Left ventricle myocardium inferior (tissue), 1 donor: ENCODE data around the gene FHAD1. TPM values are rescaled to one million over a fixed set of nuclear protein-coding genes. Genes with fewer than 3 reads are reported as not detected.

Experiments used
- DNase-seq: peaks from one replicate; pipeline ENCODE4 v3.0.0-alpha.2; 2020
- H3K27ac ChIP-seq: fragments of 200-600 bp; replicated peaks from 2 replicates; pipeline ENCODE4 v1.8.0; 2021
- H3K27me3 ChIP-seq: fragments of 200-600 bp; 2 replicates; pipeline ENCODE4 v1.8.0; 2021; ENCODE audit warnings: low read depth
- H3K36me3 ChIP-seq: fragments of 200-600 bp; 2 replicates; pipeline ENCODE4 v1.8.0; 2021
- H3K4me1 ChIP-seq: fragments of 200-600 bp; 2 replicates; pipeline ENCODE4 v1.8.0; 2021
- H3K4me3 ChIP-seq: fragments of 200-600 bp; 2 replicates; pipeline ENCODE4 v1.8.0; 2021; ENCODE audit warnings: mild to moderate bottlenecking, moderate library complexity
- H3K9me3 ChIP-seq: fragments of 200-600 bp; replicated peaks from 2 replicates; pipeline ENCODE4 v1.8.0; 2021
- CTCF ChIP-seq: fragments of 200-600 bp; IDR thresholded peaks from 2 replicates; pipeline ENCODE4 v1.8.0; 2021; ENCODE audit warnings: antibody characterized with exemption, mild to moderate bottlenecking, borderline replicate concordance
- intact Hi-C: fragments of 100-400 bp; cut with micrococcal nuclease; formaldehyde crosslinking; loops from one replicate; pipeline ENCODE4 v1.11.0; 2022
- total RNA-seq: library from RNA; stranded (reverse); fragmentation: NEBNext Ultra II Directional; extraction: Animal tissue kit (Norgen Biotek cat#: 25700); gene quantifications from one replicate; pipeline ENCODE4 v1.2.1, GENCODE V29; 2021
- donor health status: DM: no; HTN: yes; CAD: no; lungs with severe emphysema.

Gene FHAD1
- total RNA-seq, 1 donor from 2014 or later: not detected

GRCh38 chr1:15210651-15211375 is 36.2 kb upstream of the FHAD1 start:
- no peaks in the 10 kb centered on the region for H3K9me3 ChIP-seq
- intact Hi-C loops: loop anchor here (10.0 kb wide), 1 partner anchor 86 kb away; no protein-coding TSS in a partner anchor
- H3K4me3 ChIP-seq: no peak overlapping the region
- H3K4me1 ChIP-seq: peaks cover 62% of the 10 kb centered on the region
- TF ChIP-seq CTCF: no peak
- no peak for DNase-seq
- no peaks in the 10 kb centered on the region for H3K27me3 ChIP-seq
- no peaks in the 10 kb centered on the region for H3K36me3 ChIP-seq
- peak overlapping the region; percentile 58 for H3K27ac ChIP-seq

GRCh38 chr1:15211424-15211823 is 35.6 kb upstream of the FHAD1 start:
- Histone ChIP-seq H3K27me3 (no peaks in the 10 kb centered on the region), H3K9me3 (no peaks in the 10 kb centered on the region), H3K36me3 (no peaks in the 10 kb centered on the region), H3K4me1 (peaks cover 60% of the 10 kb centered on the region), H3K4me3 (no peak overlapping the region), H3K27ac (peak overlapping the region; percentile 58)
- no peak for TF ChIP-seq CTCF
- DNase-seq: no peak
- intact Hi-C loops: loop anchor here (10.0 kb wide), 1 partner anchor 87 kb away; no protein-coding TSS in a partner anchor

DNA sequence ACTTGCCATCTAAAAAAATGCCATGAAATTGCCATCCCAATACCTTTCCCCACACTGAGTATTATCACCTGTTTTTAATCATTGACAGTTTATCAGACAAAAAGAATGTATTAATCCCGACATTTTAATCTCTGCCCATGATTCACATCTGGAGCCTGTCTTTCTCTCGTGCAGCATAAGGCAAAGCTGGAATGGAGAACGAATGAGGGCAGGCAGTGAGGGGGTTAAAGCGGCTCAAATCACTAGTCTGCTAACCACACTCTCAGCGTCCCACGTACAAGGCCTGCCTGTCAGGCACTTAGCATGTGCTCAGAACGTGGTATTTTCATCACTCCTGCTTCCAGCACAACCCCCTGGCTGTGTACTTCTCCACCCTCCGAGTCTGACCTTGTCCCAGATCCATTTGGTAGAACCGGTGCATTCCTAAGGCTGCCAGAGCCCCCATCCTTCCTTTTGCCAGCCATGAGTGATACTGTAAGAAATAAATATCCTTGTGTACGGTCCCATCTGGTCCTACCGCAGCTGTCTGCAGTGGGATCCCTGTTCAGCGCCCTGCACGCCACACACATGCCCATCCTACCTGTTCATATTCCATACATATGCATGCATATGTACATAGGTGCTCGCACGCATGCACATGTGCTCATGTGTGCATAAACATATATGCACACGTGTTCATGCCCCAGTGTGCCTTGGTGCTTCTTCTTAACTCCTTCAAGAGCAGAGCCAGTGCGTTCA is 34.6 kb upstream of the FHAD1 start:
- H3K27ac ChIP-seq: peak overlapping the region; percentile 58
- H3K4me1 ChIP-seq: peaks cover 52% of the 10 kb centered on the region
- DNase-seq: no peak
- no peak overlapping the region for H3K4me3 ChIP-seq
- no peaks in the 10 kb centered on the region for H3K36me3 ChIP-seq
- intact Hi-C loops: loop anchor here (10.0 kb wide), 1 partner anchor 88 kb away; no protein-coding TSS in a partner anchor
- no peaks in the 10 kb centered on the region for H3K9me3 ChIP-seq
- TF ChIP-seq CTCF: no peak
- H3K27me3 ChIP-seq: no peaks in the 10 kb centered on the region

DNA sequence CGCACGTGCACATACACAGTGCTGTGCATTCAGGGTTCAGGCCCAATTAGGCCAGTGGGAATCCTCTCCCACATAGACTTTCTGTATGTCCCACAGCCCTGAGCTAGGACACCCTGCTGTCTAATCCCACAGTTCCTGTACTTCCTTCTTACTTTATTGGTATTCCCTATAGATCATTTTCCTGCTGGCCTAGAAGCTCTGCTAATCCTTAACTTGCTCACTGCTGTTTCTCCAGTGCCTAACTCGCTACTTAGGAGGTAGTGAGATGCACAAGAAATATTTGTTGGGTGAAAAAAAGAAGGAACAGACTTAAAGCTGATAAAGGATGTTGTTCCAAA is 34.1 kb upstream of the FHAD1 start:
- DNase-seq: no peak
- H3K27ac ChIP-seq: peak overlapping the region; percentile 58
- no peaks in the 10 kb centered on the region for H3K27me3 ChIP-seq
- TF ChIP-seq CTCF: no peak
- no peaks in the 10 kb centered on the region for H3K36me3 ChIP-seq
- H3K9me3 ChIP-seq: no peaks in the 10 kb centered on the region
- H3K4me1 ChIP-seq: peaks cover 47% of the 10 kb centered on the region
- H3K4me3 ChIP-seq: no peak overlapping the region
- intact Hi-C loops: loop anchor here (10.0 kb wide), 1 partner anchor 88 kb away; no protein-coding TSS in a partner anchor

GRCh38 chr1:15213341-15213821 is 33.6 kb upstream of the FHAD1 start:
- no peaks in the 10 kb centered on the region for H3K9me3 ChIP-seq
- peak overlapping the region; percentile 58 for H3K27ac ChIP-seq
- DNase-seq: no peak
- no peak overlapping the region for H3K4me3 ChIP-seq
- no peak for TF ChIP-seq CTCF
- no peaks in the 10 kb centered on the region for H3K36me3 ChIP-seq
- intact Hi-C loops: loop anchor here (10.0 kb wide), 1 partner anchor 89 kb away; no protein-coding TSS in a partner anchor
- H3K4me1 ChIP-seq: peaks cover 46% of the 10 kb centered on the region
- H3K27me3 ChIP-seq: no peaks in the 10 kb centered on the region
